HG03060 (cell line): ENCODE results near the gene ENO4.

ENCODE experiments used
- ATAC-seq: cut with Tn5 transposase; IDR thresholded peaks from one replicate; pipeline ENCODE4 v1.9.1; 2021; ENCODE audit warnings: low read depth, moderate number of reproducible peaks; ENCODE audit not compliant: unreplicated experiment

Gene ENO4

DNA sequence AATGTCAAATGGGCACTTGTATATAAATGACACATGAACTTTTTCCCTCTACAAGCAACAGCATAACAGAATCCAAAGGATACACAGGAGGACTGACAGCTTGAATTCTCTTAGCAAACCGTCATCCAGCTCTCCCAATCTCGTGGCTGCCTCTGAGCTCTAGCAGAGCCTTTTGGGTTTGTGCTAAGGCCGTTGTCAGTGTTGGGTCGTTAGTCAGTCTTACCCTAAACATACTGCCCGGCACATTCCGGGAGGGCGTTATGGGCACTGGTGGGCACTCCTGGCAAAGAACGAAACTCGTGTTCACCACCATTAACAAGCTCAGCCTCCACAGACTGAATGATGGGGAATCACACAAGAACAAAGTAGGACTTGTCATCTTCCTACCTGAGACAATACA lies 19.6 kb upstream of the ENO4 start:
- no peak for ATAC-seq

DNA sequence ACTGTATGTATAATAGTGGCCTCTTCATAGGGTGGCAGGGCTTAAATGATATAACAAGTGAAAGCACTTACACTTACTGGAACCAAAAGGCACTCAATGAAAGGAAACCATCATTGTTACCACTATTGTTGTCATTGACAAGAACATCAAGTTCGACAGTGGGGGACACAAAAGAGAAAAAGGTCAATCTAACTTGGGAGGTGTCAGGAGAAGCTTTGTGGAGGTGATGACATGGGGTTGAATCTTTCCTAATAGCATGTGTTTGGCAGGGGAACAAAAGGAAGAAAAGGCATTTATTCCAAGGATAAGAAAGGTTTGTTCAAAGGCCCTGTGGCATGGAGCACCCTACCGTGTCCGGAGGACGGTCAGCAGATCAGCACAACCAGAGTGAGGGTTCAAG lies 18.2 kb upstream of the ENO4 start:
- no peak for ATAC-seq

DNA sequence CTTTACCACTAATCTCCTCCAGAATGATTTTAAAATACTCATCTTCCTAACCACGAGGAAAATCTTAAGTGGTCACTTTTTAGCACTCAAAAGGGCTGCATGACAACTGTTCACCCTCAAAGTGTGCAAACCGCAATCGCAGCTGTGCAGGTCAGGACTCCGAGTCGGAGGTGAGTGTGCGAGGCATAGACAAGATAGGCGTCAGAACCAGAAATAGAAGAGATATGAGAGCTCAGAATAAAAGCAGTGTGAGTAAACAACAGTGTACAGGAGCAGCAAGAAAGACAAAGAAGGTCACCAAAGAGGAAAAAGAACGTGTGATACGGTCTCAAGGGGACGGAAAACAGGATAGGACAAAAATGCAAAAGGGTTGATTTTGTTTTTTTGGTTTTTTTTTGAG lies 17.5 kb upstream of the ENO4 start:
- no peak for ATAC-seq

DNA sequence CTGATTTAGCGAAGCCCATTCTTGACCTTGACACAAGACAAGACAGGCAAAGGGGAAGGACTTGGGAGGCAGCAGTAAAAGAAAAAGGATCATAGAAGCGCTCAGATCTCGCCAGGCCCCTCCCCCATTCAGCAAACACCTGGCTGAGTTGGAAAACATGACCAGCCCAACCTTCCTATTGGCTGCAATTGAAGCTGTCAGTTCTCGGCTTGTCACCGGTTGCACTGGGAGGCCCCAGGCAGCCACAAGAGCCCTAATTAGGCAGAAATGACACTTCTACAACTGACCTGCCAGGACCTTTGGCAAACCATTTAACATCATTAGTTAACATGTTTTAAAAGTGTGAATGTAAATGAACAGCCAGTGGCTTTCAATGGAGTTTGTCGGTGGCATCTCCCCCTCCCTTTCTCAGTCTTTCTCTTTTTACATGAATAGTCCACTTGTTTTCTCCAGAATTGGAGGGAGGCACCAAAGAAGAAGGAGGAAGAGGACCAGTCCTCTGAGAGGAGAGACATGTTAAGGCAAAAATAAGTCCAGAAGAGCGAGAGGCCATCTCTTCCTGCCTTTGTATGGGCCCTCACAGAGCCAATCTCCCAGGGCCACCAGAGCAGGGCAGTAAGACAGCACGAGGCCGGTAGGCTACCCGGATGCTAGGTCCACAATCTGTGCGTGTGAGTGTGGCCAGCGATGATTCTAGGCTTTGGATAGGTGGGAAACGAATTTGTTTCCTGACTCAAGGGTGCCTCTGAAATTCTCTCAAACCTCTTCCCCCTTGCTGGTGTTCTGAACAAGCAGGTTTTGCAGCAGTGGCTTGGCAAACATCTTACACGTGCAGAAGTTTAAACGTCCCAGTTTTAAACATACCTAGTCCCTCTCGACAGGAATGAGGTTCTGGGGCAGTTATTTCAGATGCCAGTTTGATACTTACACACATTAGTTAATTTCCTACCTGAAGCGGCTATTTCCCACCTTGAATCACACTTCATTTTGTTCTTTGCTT lies 15.0 kb upstream of the ENO4 start:
- no peak for ATAC-seq

DNA sequence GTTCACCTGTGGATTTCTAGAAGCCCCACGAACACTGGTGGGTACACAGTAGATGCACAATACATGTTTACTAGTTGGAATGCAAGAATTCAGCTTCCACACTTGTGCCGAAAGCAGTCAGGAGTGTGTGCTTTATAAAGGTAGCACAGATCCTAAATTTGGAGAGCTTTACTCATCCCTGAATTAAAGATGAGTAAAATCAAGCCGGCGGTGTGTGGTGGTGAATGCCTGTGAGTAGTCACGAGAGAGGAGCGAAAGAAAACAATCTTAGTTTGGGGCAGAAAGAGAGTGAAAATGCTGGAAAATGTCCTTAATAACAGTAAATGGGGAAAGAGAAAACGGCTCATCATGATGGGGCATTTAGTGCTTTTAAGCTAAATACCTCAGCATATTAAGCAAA lies 13.6 kb upstream of the ENO4 start:
- ATAC-seq: no peak

DNA sequence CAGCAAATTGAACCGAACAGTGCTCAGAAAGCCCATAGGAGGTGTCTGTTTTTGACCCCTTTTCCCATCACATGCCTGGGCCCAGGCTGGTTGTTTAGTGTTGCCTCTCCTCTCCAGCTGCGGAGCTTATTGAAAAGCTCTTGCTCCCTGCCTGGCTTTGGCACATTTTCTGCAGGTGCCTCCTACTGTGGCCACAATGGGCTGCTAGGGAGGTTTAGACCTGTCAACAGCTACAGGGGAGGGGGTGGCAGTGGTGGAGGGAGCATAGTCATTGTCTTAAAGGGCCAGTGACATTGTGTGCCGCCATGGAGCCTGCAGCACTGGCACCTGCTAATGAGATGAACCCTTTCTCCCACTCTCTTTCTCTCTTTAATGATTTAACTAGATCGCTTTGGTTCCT lies 13.2 kb upstream of the ENO4 start:
- no peak for ATAC-seq

DNA sequence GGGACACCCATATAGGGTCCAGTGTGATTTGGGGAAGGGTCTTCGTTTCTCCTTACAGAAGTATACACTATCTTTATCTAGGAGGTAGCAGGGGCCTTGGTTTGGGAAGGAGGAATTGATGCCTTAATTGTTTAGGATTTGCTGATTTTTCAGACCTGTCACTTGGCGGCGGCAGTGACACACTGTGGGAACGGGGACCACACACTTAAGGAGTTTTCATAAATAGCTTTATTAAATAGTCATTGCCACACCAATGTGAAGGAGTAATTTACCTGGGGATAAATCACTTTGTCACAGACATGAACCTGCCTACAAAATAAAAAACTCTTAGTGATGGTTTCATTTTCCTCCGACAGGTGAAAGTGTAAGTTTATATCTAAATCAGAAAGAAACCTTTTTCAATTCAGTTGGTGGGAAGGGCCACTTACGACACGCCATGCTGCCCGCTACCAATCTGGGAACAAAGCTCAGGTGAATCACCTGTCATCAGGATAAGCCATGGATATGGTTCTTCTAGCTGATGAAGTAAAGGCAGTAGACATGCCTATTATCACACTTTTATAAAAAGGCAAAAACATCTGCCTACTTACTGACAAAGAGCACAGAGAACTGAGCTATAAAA lies 12.3 kb upstream of the ENO4 start:
- ATAC-seq: no peak

DNA sequence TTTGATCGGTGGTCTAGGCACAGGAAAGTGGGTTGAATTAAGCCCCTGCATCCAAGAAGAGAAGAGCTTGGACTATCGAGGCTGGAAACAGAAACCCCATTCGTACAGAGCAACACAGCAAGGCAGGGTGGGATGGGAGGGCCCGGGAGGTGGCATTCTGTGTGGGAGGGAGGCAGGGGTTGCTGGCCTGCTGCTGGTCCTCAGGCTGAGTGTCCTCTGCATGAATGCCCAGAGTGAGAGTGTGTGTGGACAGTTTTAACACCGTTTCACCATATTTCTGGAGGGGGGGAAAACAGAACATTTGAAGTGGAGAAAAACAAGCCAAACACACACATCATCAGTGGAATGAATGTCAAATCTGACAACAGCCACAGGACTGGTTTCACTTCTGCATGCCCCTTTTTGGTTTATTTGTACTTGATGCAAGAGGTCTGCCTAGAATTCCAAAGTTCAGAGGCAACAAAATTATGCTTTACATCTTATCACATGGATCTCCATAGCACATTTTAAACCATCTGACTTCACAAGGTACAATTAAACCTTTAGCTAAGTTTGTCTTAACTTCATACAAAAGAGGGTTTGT lies 11.1 kb upstream of the ENO4 start:
- peak; percentile 82 for ATAC-seq

DNA sequence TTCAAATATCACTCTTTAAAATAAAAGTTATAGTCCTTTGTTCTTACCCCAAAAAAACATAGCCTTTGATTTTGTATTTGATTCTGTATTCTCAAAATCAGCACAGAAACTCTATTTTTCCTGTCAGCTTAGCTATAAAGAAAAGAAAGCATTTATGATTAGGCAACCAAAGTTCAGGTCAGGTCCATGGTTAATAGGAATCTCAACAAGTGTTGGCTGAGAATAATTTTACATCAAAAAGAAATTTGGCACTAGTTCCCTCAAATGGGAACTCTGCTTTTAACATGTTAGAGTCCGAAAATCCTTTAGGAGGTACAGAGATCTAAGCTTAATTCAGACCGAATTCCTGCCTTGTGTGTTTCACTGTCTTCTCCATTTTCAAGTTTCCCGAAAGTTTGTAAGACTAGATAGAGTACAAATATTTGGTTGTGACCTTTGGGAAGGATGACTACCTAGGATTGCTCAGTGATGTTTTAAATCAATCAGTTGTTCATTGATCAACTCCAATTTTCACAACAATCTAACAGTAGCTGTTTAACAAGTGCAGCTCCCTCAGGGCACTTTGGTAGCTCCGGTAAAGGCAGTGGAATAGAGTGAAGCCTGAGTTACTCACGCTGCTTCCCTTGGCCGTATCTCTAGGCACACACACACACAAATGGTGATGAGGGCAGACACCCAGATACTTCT lies 8.8 kb upstream of the ENO4 start:
- ATAC-seq: no peak

DNA sequence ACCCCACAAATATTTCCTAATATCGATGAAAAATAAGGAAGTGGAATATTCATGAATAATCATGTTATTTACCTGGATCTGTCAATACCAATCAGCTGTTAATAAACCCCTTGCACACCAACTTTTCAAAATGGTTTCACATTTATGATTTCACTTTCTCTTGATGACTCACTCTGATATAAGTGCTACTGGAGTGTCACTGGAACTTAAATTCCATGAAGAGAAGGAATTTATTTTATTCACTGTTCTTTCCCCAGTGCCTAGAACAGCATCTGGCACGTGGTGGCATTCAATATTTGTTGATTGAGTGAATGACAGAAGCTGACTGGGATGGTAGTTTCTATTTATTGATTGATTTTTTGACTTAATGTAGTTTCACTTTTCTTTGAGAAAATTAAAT lies 3.5 kb upstream of the ENO4 start:
- no peak for ATAC-seq

DNA sequence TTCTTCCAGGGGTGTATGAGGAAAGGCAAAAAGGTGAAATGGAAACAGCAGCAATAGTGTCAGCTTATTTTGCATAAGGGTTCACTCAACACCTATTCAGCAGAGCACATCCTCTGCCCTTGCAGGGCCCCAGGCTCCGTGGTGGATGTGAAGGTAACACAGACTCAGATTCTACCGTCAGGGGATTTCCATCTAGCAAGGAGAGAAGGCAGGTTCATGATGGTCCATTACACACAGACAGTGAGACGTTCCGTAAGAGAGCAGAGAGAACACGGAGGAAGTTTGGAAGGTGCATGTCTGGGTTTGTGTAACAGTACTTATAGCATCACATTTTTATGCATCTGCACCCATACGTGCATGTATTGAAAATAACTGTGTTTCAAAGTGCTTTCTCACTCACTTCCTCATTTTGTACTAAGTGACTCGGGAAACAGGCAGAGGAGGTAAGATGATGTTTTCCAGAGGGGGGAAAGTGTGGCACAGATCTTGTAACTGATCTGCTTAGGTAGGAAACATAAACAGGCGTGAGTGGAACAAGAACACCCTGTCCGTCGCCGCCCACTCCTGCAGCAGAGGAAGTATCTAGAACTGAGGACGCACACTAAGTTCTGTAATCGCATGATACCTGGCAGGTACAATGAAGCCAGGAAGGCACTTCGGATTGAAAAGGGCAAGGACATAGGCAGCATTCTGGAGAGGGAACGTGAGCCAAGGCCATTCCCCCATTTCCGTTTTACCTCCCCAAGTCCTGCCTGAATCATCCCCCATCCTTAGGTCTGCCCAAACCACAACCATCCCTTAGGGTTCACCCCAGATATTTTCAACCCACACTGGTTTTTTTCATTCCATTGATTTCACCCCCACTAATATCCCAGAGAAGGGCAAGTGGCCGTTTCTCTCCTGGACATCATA lies 1.0 kb upstream of the ENO4 start:
- ATAC-seq: peak; percentile 67

DNA sequence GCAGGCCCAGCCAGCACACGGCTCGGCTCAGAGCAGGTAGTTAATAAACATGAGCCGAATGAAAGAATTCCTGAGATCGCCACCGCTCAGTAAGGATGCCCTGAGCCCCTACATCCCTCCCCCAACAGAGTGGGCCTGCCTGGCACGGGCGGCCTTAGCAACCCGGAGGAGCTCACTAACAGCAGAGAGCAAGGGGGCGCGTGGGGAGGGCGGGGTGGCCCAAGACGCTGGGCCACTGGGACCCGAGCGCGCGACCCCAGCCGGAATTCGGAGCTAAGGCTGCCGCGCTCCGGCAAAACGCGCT lies 403 bp upstream of the ENO4 start:
- ATAC-seq: no peak

DNA sequence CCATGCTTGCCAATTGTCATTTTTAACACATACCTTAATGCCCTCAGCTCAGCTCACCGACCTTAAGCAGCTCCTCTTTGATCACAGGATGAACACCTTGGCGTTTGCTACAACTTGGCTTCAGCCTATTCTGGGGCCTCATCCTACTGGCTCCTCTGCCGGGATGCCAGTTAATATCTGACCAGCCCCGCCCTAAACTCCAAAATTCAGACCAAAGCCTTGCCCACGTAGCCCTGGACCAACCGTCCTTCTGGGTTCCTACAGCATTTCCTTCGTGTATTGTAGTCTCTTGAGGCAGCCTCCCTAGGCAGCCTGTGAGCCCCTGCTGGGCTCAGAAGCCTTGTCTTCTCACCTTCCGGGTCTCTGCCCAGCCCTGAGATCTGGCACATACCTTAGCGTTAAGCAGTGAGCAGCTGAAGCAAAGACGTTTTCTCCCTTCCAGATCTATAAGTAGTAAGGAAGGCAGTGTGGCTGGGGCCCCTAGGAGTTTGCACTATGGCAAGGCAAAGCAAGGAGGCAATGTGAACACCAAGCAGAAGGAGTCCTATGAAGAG lies 836 bp downstream of the ENO4 start:
- ATAC-seq: no peak

DNA sequence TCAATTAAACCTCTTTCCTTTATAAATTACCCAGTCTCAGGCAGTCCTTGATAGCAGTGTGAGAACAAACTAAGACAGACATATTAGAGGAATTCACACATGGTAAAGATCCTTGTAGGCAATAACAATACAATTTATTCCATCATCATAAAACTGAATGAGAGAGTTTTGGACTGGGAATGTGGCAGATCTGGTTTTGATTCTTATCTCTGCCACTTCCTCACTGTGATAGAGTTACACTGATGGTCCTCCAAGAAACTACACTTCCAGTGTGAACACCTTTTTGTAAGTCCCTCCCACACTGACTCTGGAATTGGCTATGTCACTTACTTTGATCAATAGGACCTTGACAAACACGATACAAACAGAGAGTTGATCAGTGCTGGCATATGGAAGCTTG lies 2.9 kb downstream of the ENO4 start:
- no peak for ATAC-seq

DNA sequence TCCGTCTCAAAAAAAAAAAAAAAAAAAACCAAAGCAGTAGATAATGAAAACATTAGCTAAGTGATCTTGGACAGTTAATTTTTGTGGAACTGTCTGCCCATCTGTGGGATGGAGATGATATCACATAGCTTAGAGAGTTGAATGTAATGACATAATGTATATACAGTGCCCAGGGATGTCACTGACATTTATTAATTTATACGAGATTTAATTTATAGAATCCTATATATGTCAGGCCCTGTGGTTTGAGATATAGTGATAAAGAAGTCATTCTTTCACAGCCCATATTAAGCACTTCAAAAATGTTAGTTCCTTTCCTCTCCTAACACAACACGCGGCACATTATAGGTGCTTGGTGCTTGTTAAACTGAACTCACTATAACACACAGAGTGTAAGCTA lies 4.0 kb downstream of the ENO4 start:
- no peak for ATAC-seq

DNA sequence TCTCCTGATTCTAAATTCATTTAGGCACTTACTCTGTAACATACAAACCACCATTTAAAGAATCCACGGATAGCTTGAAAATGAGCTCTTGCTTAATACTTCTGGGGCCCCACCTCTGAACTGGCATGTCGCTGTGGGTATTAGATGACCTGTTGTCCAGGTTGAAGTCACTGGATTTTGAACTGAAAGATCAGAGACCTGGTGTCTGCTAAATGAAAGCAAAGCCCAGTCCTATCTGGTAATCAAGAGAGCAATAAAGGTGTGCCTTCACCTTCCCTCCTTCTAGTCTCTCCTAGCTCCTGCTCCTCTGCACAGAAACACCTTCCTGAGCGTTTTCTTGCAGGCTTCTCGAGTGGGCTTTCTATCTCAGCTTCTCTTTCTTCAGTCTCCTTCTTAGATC lies 4.4 kb downstream of the ENO4 start:
- ATAC-seq: no peak

DNA sequence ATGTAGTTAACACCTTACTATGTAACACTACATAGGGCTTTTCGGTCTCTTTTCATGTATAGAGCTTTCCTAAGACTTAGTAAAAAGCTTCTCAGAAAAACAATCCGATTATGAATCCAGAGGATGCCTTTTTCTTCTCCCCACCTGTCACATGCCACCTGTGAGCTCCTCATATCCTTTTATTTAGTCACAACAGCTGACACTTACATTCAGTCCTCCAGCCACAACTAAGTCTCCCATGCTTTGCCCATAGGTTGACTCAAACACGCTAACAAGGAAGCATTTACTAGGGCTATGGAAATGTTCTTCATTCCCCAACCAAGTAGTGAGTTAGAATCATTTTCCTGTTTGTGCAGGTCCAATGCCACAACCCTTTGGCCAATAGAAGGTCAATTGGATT lies 7.9 kb downstream of the ENO4 start:
- ATAC-seq: no peak

DNA sequence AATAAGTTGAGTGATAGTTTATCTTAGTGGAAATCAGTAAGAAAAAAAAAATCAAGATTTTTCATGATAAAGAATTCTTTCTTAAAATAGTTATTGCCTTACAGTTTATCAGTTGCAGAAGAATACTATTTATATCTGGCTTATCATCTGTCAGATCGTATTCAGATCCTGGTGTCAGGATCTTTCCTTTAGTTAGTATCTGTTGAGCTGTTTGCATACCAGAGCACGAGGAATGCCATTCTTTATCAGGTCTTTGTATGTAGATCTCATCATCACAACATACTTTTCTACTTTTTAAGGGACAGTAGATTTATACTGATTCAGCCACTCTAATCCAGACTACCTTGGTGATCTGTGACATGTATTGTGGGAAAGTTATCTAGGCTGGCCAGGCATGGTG lies 12.5 kb downstream of the ENO4 start:
- no peak for ATAC-seq

DNA sequence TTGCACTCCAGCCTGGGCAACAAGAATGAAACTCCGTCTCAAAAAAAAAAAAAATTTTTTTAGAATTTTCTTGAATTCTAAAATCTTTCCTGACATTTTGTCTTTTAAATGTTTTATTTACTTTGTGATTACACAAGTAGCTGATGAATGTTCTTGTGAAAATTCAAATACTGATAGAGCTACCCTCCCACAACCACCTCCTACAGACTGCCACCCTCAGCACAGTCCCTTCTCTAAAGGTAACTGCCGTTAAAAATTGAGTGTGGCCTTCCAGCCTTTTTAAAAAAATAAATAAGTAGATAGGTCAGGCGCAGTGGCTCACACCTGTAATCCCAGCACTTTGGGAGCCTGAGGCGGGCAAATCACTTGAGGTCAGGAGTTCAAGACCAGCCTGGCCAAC lies 15.1 kb downstream of the ENO4 start:
- no peak for ATAC-seq

DNA sequence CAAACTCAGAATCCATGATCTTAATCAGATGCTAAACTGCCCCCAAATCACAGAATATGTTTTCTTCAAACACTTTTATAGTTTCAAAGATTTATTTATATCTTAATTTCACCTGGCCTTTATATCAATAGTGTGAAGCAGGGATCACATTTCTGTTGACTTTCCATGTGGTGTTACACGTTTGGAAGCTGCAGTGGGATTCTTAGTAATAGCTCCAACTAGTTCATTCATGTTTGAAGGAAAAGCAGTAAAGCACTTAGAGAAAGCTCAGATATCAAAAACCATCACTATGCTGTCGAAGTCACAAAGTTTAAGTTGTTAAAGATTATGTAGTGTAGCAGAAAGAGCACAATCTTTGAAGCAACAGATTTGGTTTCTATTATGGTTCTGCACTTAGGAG lies 16.8 kb downstream of the ENO4 start:
- no peak for ATAC-seq
